CD4-positive, alpha-beta T cell treated with Interferon alpha-2 for 1 hour (primary cell): ENCODE data around the gene HMGXB3.

Source experiments
- DNase-seq, 2 donors: peaks; one replicate each; pipeline ENCODE4 v3.0.0-alpha.2; 2020 to 2022

The HMGXB3 gene

GRCh38 chr5:149990518-149991376, 9.8 kb upstream of the HMGXB3 start:
- peak; percentile 63 to 77 for DNase-seq

- no peak for DNase-seq
Measured at GRCh38 chr5:149993471-149993870, 7.1 kb upstream of the HMGXB3 start.

- DNase-seq: no peak
Measured at GRCh38 chr5:149995385-149996204, 4.9 kb upstream of the HMGXB3 start.

GRCh38 chr5:149996205-149996890, 4.2 kb upstream of the HMGXB3 start:
- DNase-seq: no peak

GRCh38 chr5:149998281-149998680, 2.3 kb upstream of the HMGXB3 start:
- no peak for DNase-seq

GRCh38 chr5:149999359-149999758, 1.2 kb upstream of the HMGXB3 start:
- DNase-seq: no peak

GRCh38 chr5:149999866-150000255, 678 bp upstream of the HMGXB3 start:
- peak in 1 of 2 donors; percentile 6 for DNase-seq

GRCh38 chr5:150000990-150001659, 586 bp downstream of the HMGXB3 start:
- DNase-seq: peak; percentile 13 to 41

- peak; percentile 69 to 79 for DNase-seq
Measured at GRCh38 chr5:150001660-150002486, 1.3 kb downstream of the HMGXB3 start.

- DNase-seq: no peak
Measured at GRCh38 chr5:150006318-150006717, 5.8 kb downstream of the HMGXB3 start.

GRCh38 chr5:150007050-150007449, 6.5 kb downstream of the HMGXB3 start:
- no peak for DNase-seq

GRCh38 chr5:150009671-150010387, 9.3 kb downstream of the HMGXB3 start:
- no peak for DNase-seq

- DNase-seq: no peak
Measured at GRCh38 chr5:150013931-150014330, 13.4 kb downstream of the HMGXB3 start.

- DNase-seq: no peak
Measured at GRCh38 chr5:150014456-150014855, 13.9 kb downstream of the HMGXB3 start.

GRCh38 chr5:150015415-150015814, 14.9 kb downstream of the HMGXB3 start:
- DNase-seq: no peak

- DNase-seq: no peak
Measured at GRCh38 chr5:150016537-150016936, 16.0 kb downstream of the HMGXB3 start.

GRCh38 chr5:150017226-150018005, 16.9 kb downstream of the HMGXB3 start:
- no peak for DNase-seq

GRCh38 chr5:150020249-150020648, 19.7 kb downstream of the HMGXB3 start:
- no peak for DNase-seq

GRCh38 chr5:150021491-150022157, 21.1 kb downstream of the HMGXB3 start:
- DNase-seq: no peak

GRCh38 chr5:150022158-150022531, 21.6 kb downstream of the HMGXB3 start:
- DNase-seq: no peak
